ENCODE data around the gene KLHL8. TPM values are rescaled to one million over a fixed set of nuclear protein-coding genes. Genes with fewer than 3 reads are reported as not detected.

Gene KLHL8
- total RNA-seq, 6 experiments from 2014 or later, result 8.0 to 11.5 (median 9.8) TPM

DNA sequence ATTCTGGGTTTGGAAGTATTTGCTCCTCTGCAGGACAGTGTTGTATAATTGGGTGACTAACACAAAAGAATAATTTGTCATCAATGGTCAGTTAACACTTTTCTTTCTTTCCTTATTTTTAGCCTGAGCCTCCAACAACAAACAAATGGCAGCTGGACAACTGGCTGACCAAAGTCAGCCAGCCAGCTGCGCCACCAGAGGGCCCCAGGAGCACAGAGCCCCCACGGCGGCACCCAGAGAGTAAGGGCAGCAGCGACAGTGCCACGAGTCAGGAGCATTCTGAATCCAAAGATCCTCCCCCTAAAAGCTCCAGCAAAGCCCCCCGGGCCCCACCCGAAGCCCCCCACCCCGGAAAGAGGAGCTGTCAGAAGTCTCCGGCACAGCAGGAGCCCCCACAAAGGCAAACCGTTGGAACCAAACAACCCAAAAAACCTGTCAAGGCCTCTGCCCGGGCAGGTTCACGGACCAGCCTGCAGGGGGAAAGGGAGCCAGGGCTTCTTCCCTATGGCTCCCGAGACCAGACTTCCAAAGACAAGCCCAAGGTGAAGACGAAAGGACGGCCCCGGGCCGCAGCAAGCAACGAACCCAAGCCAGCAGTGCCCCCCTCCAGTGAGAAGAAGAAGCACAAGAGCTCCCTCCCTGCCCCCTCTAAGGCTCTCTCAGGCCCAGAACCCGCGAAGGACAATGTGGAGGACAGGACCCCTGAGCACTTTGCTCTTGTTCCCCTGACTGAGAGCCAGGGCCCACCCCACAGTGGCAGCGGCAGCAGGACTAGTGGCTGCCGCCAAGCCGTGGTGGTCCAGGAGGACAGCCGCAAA lies 106.0 kb downstream of the KLHL8 start:
- H3K36me3 Mint-ChIP-seq (ENCODE audit: low read depth), result peaks cover 22% of the 10 kb centered on the region
- H3K9me3 Mint-ChIP-seq, result no peaks in the 10 kb centered on the region
- no peaks in the 10 kb centered on the region for H3K27me3 Mint-ChIP-seq (ENCODE audit: insufficient read depth)
- peaks cover 26% of the 10 kb centered on the region for H3K4me1 Mint-ChIP-seq (ENCODE audit: low read depth)
- no peak overlapping the region for H3K27ac Mint-ChIP-seq
- DNase-seq, result no peak
- TF ChIP-seq CTCF (IDR thresholded peaks at IDR 0.05), result peak; percentile 40
- H3K4me3 Mint-ChIP-seq, result no peak overlapping the region

DNA sequence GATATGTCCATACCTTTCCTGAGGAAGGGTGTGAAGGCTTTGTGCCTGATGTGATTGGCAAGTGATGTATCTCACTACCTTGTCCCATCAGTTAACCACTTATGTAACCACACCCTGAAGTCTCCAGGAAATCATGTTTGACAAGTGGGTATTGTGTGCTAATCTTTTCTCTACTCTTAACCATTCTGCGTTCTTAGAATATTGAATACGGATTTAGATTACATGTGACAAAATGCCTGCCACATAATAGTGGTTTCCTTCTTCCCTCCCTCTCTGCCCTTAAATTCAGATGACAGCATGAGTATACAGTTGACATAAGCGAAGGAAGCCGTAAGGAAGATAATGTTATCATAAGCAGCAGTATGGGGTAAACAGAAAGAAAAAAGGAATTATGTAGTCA lies 108.4 kb downstream of the KLHL8 start:
- Mint-ChIP-seq H3K4me3 (no peak overlapping the region), H3K27me3 (ENCODE audit: insufficient read depth) (no peaks in the 10 kb centered on the region), H3K27ac (no peak overlapping the region), H3K36me3 (ENCODE audit: low read depth) (peaks cover 16% of the 10 kb centered on the region; the same call in 1 of the 2 replicates), H3K9me3 (no peaks in the 10 kb centered on the region), H3K4me1 (ENCODE audit: low read depth) (peaks cover 40% of the 10 kb centered on the region)
- TF ChIP-seq CTCF (IDR thresholded peaks at IDR 0.05), result no peak
- DNase-seq, result no peak

Other genes with a start within 250 kb of the KLHL8 start
- not detected for gene HSD17B13, start 102.3 kb upstream of the KLHL8 start, total RNA-seq (2021; fragmentation: NEBNext Ultra II Directional; extraction: Animal tissue kit (Norgen Biotek cat#: 25700))
- gene HSD17B11, start 170.6 kb upstream of the KLHL8 start, total RNA-seq (2021; fragmentation: NEBNext Ultra II Directional; extraction: Animal tissue kit (Norgen Biotek cat#: 25700)), result 10 to 100 TPM; 14.6 to 18.7 (median 16.3) TPM
- gene NUDT9, start 202.0 kb upstream of the KLHL8 start, total RNA-seq (2021; fragmentation: NEBNext Ultra II Directional; extraction: Animal tissue kit (Norgen Biotek cat#: 25700)), result 10 to 100 TPM; 21.3 to 28.0 (median 23.4) TPM